Motor neuron (in vitro differentiated cells): ENCODE measurements around the gene OR8H3. TPM values are rescaled to one million over a fixed set of nuclear protein-coding genes. Genes with fewer than 3 reads are reported as not detected.
"Not testable (repeated sequence)": the region's sequence is repeated elsewhere in the genome, so short reads cannot be mapped to it uniquely, and the experiment has no call there.

Experiments used
- ATAC-seq, 8 experiments: fragments of 200-7000 bp; cut with Tn5 transposase; replicated peaks in 6 of 8; 2 replicates each; pipeline ENCODE4 v1.8.0; 2021; ENCODE audit warnings: mild to moderate bottlenecking in 8 of 8, moderate library complexity in 8 of 8
- H3K27ac ChIP-seq, 2 donors: fragments of 250-450 bp; sonication (Bioruptor Pico); 2 replicates each; pipeline ENCODE4 v1.9.0; 2021; ENCODE audit warnings: antibody characterized with exemption in 2 of 2, mild to moderate bottlenecking in 2 of 2, moderate library complexity in 1 of 2
- H3K4me1 ChIP-seq, 2 donors: fragments of 250-450 bp; sonication (Bioruptor Pico); replicated peaks in 1 of 2; 2 replicates each; pipeline ENCODE4 v1.6.1; 2021; ENCODE audit warnings: antibody characterized with exemption in 2 of 2, mild to moderate bottlenecking in 2 of 2, moderate library complexity in 1 of 2
- H3K4me3 ChIP-seq, 5 donors: fragments of 250-450 bp; sonication (Bioruptor Pico); 2 replicates each; pipeline ENCODE4 v1.9.0; 2021; ENCODE audit warnings: antibody characterized with exemption in 5 of 5, mild to moderate bottlenecking in 5 of 5, moderate library complexity in 4 of 5
- WGBS, 10 experiments: fragments of 450-650 bp; shearing (Covaris generic); methylation state at CpG; one replicate each; pipeline ENCODE4 v1.0.0; 2022; 5-methylcytosine and 5-hydroxymethylcytosine counted together
- in situ Hi-C, 9 experiments: fragments of 400-800 bp; cut with MboI; loops; one replicate each; pipeline ENCODE4 v1.15.0; 2021; ENCODE audit warnings: low sequenced_read_pairs in 9 of 9, low pct_unique_long_range_greater_than_20kb in 2 of 9; ENCODE audit not compliant: unreplicated experiment in 9 of 9
- total RNA-seq, 8 experiments: library from RNA; unstranded; fragments of 300-600 nt; gene quantifications; 2 replicates each; pipeline versions ENCODE4 v1.2.3 to v1.2.4, GENCODE V29; 2022

OR8H3 gene
- under 1 TPM in 1 of 8 experiments, not detected in 7; 0.49 TPM for total RNA-seq

- Histone ChIP-seq H3K27ac (no peak within 1 kb of the TSS), H3K4me1 (no peaks in the 10 kb centered on the region), H3K4me3 (no peak within 1 kb of the TSS)
- ATAC-seq = no peak
- 12 to 97% (median 59%) methylated on average over 1 to 6 of the region's 6 CpGs; no CpG with 5 or more reads in 2 of the 10 experiments for WGBS, 10 experiments
- in situ Hi-C loops = no loop called here
Measured at GRCh38 chr11:56122073-56122472, at the start of gene OR8H3. TSS of gene OR8H3 (plus strand) at chr11:56122373. CDS start at chr11:56122373, 0 bp downstream.

- ATAC-seq = no peak
- no peaks in the 10 kb centered on the region for H3K4me1 ChIP-seq
- no peak overlapping the region for H3K27ac ChIP-seq
- H3K4me3 ChIP-seq = no peak overlapping the region
- 0 to 94% (median 40%) methylated on average over 1 to 3 of the region's 3 CpGs; no CpG with 5 or more reads in 1 of the 10 experiments for WGBS, 10 experiments
- in situ Hi-C loops = no loop called here
Measured at GRCh38 chr11:56089697-56090096, 32.5 kb upstream of the OR8H3 start.

- ATAC-seq = no peak
- 0 to 90% (median 51%) methylated on average over 1 to 3 of the region's 3 CpGs for WGBS, 10 experiments
- no peaks in the 10 kb centered on the region for H3K4me1 ChIP-seq
- no peak within 1 kb of the TSS for H3K27ac ChIP-seq
- no peak within 1 kb of the TSS for H3K4me3 ChIP-seq
- in situ Hi-C loops = no loop called here
Measured at GRCh38 chr11:56093008-56093407, 29.2 kb upstream of the OR8H3 start, which contains the start of gene OR8I2. TSS of gene OR8I2 (plus strand) at chr11:56093308. CDS start at chr11:56093308, 0 bp downstream.

- no peak for ATAC-seq
- H3K4me1 ChIP-seq = no peaks in the 10 kb centered on the region
- no peak within 1 kb of the TSS for H3K27ac ChIP-seq
- no peak within 1 kb of the TSS for H3K4me3 ChIP-seq
- in situ Hi-C loops = no loop called here
Measured at GRCh38 chr11:56103210-56103737, 18.9 kb upstream of the OR8H3 start, which contains the start of gene OR8H2. TSS of gene OR8H2 (plus strand) at chr11:56103687. CDS start at chr11:56105043, 1,356 bp downstream.

- Histone ChIP-seq H3K4me3 (no peak within 1 kb of the TSS), H3K4me1 (no peaks in the 10 kb centered on the region), H3K27ac (no peak within 1 kb of the TSS)
- no peak for ATAC-seq
- in situ Hi-C loops = loop anchor here in 1 of 9 experiments (25.0 kb wide), 1 partner anchor 97 kb away; the partner anchor contains the start of gene OR5T2
Measured at GRCh38 chr11:56140151-56140661, 18.0 kb downstream of the OR8H3 start, which contains the start of gene OR8J3. TSS of gene OR8J3 (minus strand) at chr11:56140201. CDS start at chr11:56137718, 2,483 bp downstream.

GRCh38 chr11:56143681-56144080 is 21.5 kb downstream of the OR8H3 start:
- in situ Hi-C loops = loop anchor here in 1 of 9 experiments (25.0 kb wide), 1 partner anchor 94 kb away; the partner anchor contains the start of gene OR5T2
- ATAC-seq, H3K27ac ChIP-seq, H3K4me3 ChIP-seq, H3K4me1 ChIP-seq: not testable (repeated sequence)
- no CpG with 5 or more reads among the region's 30 CpGs for WGBS, 10 experiments

- Histone ChIP-seq H3K4me1 (no peaks in the 10 kb centered on the region), H3K4me3 (no peak overlapping the region), H3K27ac (no peak overlapping the region)
- ATAC-seq = no peak
- 13 to 86% (median 60%) methylated on average over 1 of the region's 1 CpG; no CpG with 5 or more reads in 5 of the 10 experiments for WGBS, 10 experiments
- in situ Hi-C loops = loop anchor here in 1 of 9 experiments (25.0 kb wide), 1 partner anchor 89 kb away; no protein-coding TSS in a partner anchor
Measured at GRCh38 chr11:56151376-56151775, 29.2 kb downstream of the OR8H3 start.

- H3K4me3 ChIP-seq = no peak overlapping the region
- no peaks in the 10 kb centered on the region for H3K4me1 ChIP-seq
- 20 to 100% (median 93%) methylated on average over 1 to 3 of the region's 15 CpGs; no CpG with 5 or more reads in 5 of the 10 experiments for WGBS, 10 experiments
- H3K27ac ChIP-seq = no peak overlapping the region
- in situ Hi-C loops = loop anchor here in 1 of 9 experiments (25.0 kb wide), 1 partner anchor 90 kb away; no protein-coding TSS in a partner anchor
- no peak for ATAC-seq
Measured at GRCh38 chr11:56152333-56152732, 30.2 kb downstream of the OR8H3 start.

GRCh38 chr11:56160217-56160616 is 38.0 kb downstream of the OR8H3 start, which contains the start of gene OR8K5:
TSS of gene OR8K5 (minus strand) at chr11:56160317. CDS start at chr11:56160317, 0 bp downstream.
- Histone ChIP-seq H3K4me3 (no peak within 1 kb of the TSS), H3K4me1 (no peaks in the 10 kb centered on the region), H3K27ac (no peak within 1 kb of the TSS)
- ATAC-seq = no peak
- 3 to 96% (median 40%) methylated on average over 1 to 3 of the region's 3 CpGs; no CpG with 5 or more reads in 1 of the 10 experiments for WGBS, 10 experiments
- in situ Hi-C loops = loop anchor here in 1 of 9 experiments (25.0 kb wide), 1 partner anchor 98 kb away; no protein-coding TSS in a partner anchor

GRCh38 chr11:56163804-56164203 is 41.6 kb downstream of the OR8H3 start:
- peaks cover 0 to 3% of the 10 kb centered on the region in 2 donors for H3K4me1 ChIP-seq
- no peak overlapping the region for H3K4me3 ChIP-seq
- in situ Hi-C loops = loop anchor here in 1 of 9 experiments (25.0 kb wide), 1 partner anchor 102 kb away; no protein-coding TSS in a partner anchor
- no peak for ATAC-seq
- WGBS, 10 experiments = 0 to 100% (median 83%) methylated on average over 1 to 3 of the region's 3 CpGs
- no peak overlapping the region for H3K27ac ChIP-seq

- no peak for ATAC-seq
- in situ Hi-C loops = loop anchor here in 1 of 9 experiments (25.0 kb wide), 1 partner anchor 110 kb away; no protein-coding TSS in a partner anchor
- H3K27ac ChIP-seq = no peak overlapping the region
- 6 to 95% (median 57%) methylated on average over 1 to 3 of the region's 3 CpGs for WGBS, 10 experiments
- no peaks in the 10 kb centered on the region for H3K4me1 ChIP-seq
- H3K4me3 ChIP-seq = no peak overlapping the region
Measured at GRCh38 chr11:56172256-56172830, 50.2 kb downstream of the OR8H3 start.
